ENCODE data around the gene ATP6V0E1. TPM values are rescaled to one million over a fixed set of nuclear protein-coding genes. Genes with fewer than 3 reads are reported as not detected.

ATP6V0E1 gene
- total RNA-seq, 4 donors from 2014 or later: 159 to 342 (median 193) TPM

- TF ChIP-seq CTCF (IDR thresholded peaks at IDR 0.05; ENCODE audit: low read depth): no peak
Observed at GRCh38 chr5:173039964-173040363, 56.4 kb downstream of the ATP6V0E1 start.

- no peak for TF ChIP-seq CTCF (IDR thresholded peaks at IDR 0.05; ENCODE audit: low read depth)
Observed at GRCh38 chr5:173041881-173042762, 58.6 kb downstream of the ATP6V0E1 start.

GRCh38 chr5:173042763-173043107 is 59.2 kb downstream of the ATP6V0E1 start:
- TF ChIP-seq CTCF (IDR thresholded peaks at IDR 0.05; ENCODE audit: low read depth): no peak

GRCh38 chr5:173045474-173045873 is 61.9 kb downstream of the ATP6V0E1 start:
- TF ChIP-seq CTCF (IDR thresholded peaks at IDR 0.05; ENCODE audit: low read depth): no peak

- no peak for TF ChIP-seq CTCF (IDR thresholded peaks at IDR 0.05; ENCODE audit: low read depth)
Observed at GRCh38 chr5:173047838-173048105, 64.2 kb downstream of the ATP6V0E1 start.

GRCh38 chr5:173050791-173051190 is 67.2 kb downstream of the ATP6V0E1 start:
- TF ChIP-seq CTCF (IDR thresholded peaks at IDR 0.05; ENCODE audit: low read depth): no peak

- no peak for TF ChIP-seq CTCF (IDR thresholded peaks at IDR 0.05; ENCODE audit: low read depth)
Observed at GRCh38 chr5:173051746-173052145, 68.2 kb downstream of the ATP6V0E1 start.
